Right lobe of liver (tissue), 4 donors: ENCODE data around the gene CCDC88C.

ENCODE experiments used
- CTCF ChIP-seq, 4 donors: fragments of 200-600 bp in 3 of 4; fragments of 450-650 bp in 1 of 4; IDR thresholded peaks; one replicate each; pipeline versions ENCODE4 v1.5.1 to v1.8.0; 2016 to 2022; ENCODE audit warnings: antibody characterized with exemption in 4 of 4, mild to moderate bottlenecking in 2 of 4
- POLR2A ChIP-seq: fragments of 450-650 bp; IDR thresholded peaks from one replicate; pipeline ENCODE4 v1.6.1; 2017; ENCODE audit warnings: antibody characterized with exemption, mild to moderate bottlenecking
- donor health status: DM: no; HTN: no; CAD: no.
- donor health status: DM: no; HTN: no; CAD: no.
- donor health status: DM: no; HTN: yes; CAD: no.

GRCh38 chr14:91232052-91232451 lies 185.6 kb downstream of the CCDC88C start:
- TF ChIP-seq POLR2A (no peak), CTCF (IDR thresholded peaks at IDR 0.05) (no peak)
